SH-SY5Y (cell line): ENCODE data around the gene ITGA4.

Experiments used
- GATA2 ChIP-seq: IDR thresholded peaks from 2 replicates; pipeline ENCODE4 v1.6.1; 2011; ENCODE audit warnings: mild to moderate bottlenecking, low read depth, low read length
- GATA3 ChIP-seq: IDR thresholded peaks from 2 replicates; pipeline ENCODE4 v1.6.1; 2011; ENCODE audit warnings: low read depth, mild to moderate bottlenecking, low read length, moderate library complexity

DNA sequence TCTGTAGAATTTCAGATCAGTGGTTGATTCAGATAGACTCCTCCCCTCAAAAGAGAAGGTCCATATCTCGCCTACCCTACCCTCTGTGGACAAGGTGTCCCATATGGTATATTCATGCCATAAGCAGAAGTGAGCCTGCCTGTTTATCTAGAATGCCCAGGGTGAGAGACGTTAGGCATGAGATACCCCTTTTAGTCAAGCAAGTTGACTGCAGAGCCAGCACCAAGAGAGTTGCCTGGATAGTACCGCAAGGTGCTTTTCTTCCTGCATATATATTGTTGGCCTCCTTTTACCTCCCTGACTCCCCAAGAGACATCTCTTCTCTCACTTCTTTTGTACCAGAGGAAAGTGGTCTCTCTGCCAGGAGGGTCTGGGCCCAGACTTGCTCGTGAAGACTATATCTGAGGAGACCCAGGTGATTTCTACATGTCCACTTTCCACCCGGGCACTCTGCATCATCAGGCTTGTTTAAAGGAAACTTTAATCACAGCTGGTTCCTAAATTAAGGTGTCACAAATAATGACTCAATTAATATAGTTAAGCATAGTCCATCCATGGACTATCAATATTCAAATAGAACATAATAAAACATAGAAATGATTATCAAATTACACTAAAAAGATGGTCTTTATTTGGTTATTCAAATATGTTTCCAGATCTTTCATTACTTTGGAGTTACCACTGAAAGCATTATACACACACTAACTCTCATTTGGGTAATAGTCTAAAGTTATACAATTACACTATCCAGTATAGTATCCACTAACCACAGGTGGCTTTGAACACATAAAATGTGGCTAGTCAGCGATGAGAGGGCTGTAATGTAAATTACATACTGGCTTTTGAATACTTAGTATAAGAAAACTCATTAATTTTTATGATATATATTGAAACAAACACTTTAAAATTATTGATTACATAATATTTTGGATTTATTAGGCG, 4.1 kb downstream of the ITGA4 start:
- TF ChIP-seq GATA2 (no peak), GATA3 (no peak)
